HFFc6 (cell line): ENCODE data around the gene FBXL16. TPM values are rescaled to one million over a fixed set of nuclear protein-coding genes. Genes with fewer than 3 reads are reported as not detected.

Experiments
- DNase-seq: peaks from one replicate; pipeline ENCODE4 v3.0.0-alpha.2; 2018
- H3K27ac Mint-ChIP-seq: 2 replicates; pipeline ENCODE4 v1.8.0; 2020; ENCODE audit warnings: mild to moderate bottlenecking, mixed read lengths
- H3K27me3 Mint-ChIP-seq: 2 replicates; pipeline ENCODE4 v1.8.0; 2021; ENCODE audit warnings: mild to moderate bottlenecking, moderate library complexity, mixed read lengths; ENCODE audit not compliant: insufficient read depth
- H3K36me3 Mint-ChIP-seq: 2 replicates; pipeline ENCODE4 v1.8.0; 2021; ENCODE audit warnings: low read depth, mixed read lengths
- H3K4me1 Mint-ChIP-seq: 2 replicates; pipeline ENCODE4 v1.8.0; 2020; ENCODE audit warnings: low read depth, mixed read lengths
- H3K4me3 Mint-ChIP-seq: 2 replicates; pipeline ENCODE4 v1.8.0; 2020; ENCODE audit warnings: mild to moderate bottlenecking, moderate library complexity, mixed read lengths
- H3K9me3 Mint-ChIP-seq: 2 replicates; pipeline ENCODE4 v1.8.0; 2020; ENCODE audit warnings: mild to moderate bottlenecking, mixed read lengths
- total RNA-seq, 6 experiments: library from RNA; stranded (reverse); fragmentation: NEBNext Ultra II Directional; extraction: Animal tissue kit (Norgen Biotek cat#: 25700); gene quantifications; 2 replicates in 1 of 6; 3 replicates in 5 of 6; pipeline ENCODE4 v1.2.3, GENCODE V29; 2021
- TF ChIP-seq, protein P1 (sequence below): fragments of 200-600 bp; sonication (generic); IDR thresholded peaks from 2 replicates; pipeline ENCODE4 v1.5.0; 2021; ENCODE audit warnings: antibody characterized with exemption, mild to moderate bottlenecking

The FBXL16 gene
- total RNA-seq, 6 experiments from 2014 or later, result 0.05 TPM; not detected in 5

DNA sequence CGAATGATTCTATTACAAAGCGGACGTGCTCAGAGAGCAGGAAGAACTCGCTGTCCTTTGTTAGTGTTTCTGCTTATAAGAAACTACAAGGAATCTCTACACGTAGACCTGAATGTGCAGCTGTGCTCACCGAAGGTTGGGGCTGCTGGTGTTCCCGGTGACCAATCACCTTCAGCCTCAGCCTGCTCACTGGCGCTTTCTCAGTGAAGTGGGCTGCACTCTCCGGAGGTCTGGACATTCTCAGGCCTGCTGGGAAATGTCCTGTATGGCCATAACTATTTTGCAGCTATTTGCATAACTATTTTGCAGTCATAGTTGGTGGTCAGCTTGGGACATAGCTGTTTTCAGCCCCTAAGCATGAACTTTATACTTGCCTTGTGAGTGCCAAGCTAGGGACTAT is 44.9 kb upstream of the FBXL16 start:
- Mint-ChIP-seq H3K4me1 (peaks cover 6% of the 10 kb centered on the region; the same call in 1 of the 2 replicates), H3K4me3 (no peak overlapping the region), H3K27ac (no peak overlapping the region), H3K36me3 (no peaks in the 10 kb centered on the region), H3K27me3 (peaks cover 7% of the 10 kb centered on the region), H3K9me3 (no peaks in the 10 kb centered on the region)
- no peak for DNase-seq
- TF ChIP-seq, protein P1, sequence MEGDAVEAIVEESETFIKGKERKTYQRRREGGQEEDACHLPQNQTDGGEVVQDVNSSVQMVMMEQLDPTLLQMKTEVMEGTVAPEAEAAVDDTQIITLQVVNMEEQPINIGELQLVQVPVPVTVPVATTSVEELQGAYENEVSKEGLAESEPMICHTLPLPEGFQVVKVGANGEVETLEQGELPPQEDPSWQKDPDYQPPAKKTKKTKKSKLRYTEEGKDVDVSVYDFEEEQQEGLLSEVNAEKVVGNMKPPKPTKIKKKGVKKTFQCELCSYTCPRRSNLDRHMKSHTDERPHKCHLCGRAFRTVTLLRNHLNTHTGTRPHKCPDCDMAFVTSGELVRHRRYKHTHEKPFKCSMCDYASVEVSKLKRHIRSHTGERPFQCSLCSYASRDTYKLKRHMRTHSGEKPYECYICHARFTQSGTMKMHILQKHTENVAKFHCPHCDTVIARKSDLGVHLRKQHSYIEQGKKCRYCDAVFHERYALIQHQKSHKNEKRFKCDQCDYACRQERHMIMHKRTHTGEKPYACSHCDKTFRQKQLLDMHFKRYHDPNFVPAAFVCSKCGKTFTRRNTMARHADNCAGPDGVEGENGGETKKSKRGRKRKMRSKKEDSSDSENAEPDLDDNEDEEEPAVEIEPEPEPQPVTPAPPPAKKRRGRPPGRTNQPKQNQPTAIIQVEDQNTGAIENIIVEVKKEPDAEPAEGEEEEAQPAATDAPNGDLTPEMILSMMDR, result no peak

DNA sequence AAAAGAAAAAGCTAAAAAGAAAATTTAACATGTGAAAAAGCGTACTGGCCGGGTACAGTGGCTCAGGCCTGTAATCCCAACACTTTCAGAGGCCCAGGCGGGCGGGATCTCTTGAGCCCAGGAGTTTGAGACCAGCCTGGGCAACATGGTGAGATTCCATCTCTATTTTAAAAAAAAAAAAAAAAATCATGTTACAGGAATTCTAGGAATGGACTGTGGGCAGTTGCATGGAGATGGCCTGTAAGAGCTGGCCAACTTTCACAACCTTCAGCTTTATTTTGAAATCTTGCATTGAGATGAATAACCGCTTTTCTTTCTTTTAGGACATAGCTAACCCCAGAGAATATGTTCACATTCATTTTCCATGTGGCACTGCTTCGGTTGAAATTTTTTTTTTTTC is 43.4 kb upstream of the FBXL16 start:
- H3K9me3 Mint-ChIP-seq, result no peaks in the 10 kb centered on the region
- H3K4me3 Mint-ChIP-seq, result no peak overlapping the region
- TF ChIP-seq, protein P1, result no peak
- peak; percentile 75 for DNase-seq
- no peaks in the 10 kb centered on the region for H3K36me3 Mint-ChIP-seq
- peaks cover 3% of the 10 kb centered on the region for H3K27me3 Mint-ChIP-seq
- peaks cover 6% of the 10 kb centered on the region; the same call in 1 of the 2 replicates for H3K4me1 Mint-ChIP-seq
- H3K27ac Mint-ChIP-seq, result peak overlapping the region; percentile 46; the same call in 1 of the 2 replicates

DNA sequence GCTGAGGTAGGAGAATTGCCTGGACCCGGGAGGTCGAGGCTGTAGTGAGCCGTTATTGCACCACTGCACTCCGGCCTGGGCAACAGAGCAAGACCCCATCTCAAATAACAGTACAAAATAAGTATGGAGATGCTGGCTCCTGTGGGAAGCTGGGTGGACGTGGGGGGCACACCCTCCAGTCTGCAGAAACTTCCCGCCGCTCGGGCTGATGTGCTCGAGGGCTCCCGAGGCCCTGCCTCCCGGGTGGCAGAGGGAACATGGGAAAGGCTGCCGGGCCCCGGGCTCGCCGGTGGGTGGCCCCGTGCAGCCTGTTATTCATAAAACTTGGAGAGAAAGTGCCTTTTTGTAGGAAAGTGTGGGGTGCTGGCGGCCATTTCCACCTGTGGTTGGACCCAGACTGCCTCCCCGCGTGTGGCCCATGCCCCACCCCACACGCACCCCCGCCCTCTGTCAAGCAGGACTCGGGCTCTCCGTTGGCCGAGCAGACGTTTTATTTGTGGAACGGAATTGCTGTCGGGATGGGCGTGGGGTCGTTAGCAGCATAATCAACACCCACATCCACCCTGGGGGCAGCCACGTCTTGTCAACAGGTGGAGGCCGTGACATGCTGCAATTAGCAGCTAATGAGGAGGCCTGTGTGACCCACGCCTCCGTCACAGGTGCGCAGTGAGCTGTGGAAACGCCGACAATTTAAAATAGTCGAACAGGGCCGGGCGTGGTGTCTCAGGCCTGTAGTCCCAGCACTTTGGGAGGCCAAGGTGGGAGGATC is 42.6 kb upstream of the FBXL16 start:
- TF ChIP-seq, protein P1, result no peak
- Mint-ChIP-seq H3K36me3 (no peaks in the 10 kb centered on the region), H3K27me3 (peaks cover 3% of the 10 kb centered on the region), H3K4me1 (peaks cover 6% of the 10 kb centered on the region; the same call in 1 of the 2 replicates), H3K4me3 (no peak overlapping the region), H3K9me3 (no peaks in the 10 kb centered on the region), H3K27ac (no peak overlapping the region)
- DNase-seq, result no peak

DNA sequence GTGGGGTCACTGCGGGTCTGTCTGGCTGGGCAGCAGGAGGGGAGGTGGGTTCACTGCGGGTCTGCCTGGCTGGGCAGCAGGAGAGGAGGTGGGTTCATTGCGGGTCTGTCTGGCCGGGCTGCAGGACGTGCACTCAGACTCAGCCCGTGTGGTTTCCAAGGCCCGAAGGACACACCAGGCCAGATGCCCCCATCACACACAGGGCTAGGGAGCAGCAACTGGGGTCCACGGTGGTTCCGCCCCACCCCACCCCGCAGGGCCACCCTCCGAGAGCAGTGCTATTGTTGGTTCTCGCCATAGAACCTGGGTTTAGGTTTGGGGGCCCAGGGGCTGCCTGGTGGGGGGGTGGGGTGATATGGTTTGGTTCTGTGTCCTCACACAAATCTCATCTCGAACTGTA is 41.0 kb upstream of the FBXL16 start:
- H3K4me1 Mint-ChIP-seq, result peaks cover 6% of the 10 kb centered on the region; the same call in 1 of the 2 replicates
- no peak for DNase-seq
- peaks cover 5% of the 10 kb centered on the region; the same call in 1 of the 2 replicates for H3K27me3 Mint-ChIP-seq
- H3K9me3 Mint-ChIP-seq, result no peaks in the 10 kb centered on the region
- H3K27ac Mint-ChIP-seq, result no peak overlapping the region
- no peak overlapping the region for H3K4me3 Mint-ChIP-seq
- H3K36me3 Mint-ChIP-seq, result no peaks in the 10 kb centered on the region
- TF ChIP-seq, protein P1, result no peak

DNA sequence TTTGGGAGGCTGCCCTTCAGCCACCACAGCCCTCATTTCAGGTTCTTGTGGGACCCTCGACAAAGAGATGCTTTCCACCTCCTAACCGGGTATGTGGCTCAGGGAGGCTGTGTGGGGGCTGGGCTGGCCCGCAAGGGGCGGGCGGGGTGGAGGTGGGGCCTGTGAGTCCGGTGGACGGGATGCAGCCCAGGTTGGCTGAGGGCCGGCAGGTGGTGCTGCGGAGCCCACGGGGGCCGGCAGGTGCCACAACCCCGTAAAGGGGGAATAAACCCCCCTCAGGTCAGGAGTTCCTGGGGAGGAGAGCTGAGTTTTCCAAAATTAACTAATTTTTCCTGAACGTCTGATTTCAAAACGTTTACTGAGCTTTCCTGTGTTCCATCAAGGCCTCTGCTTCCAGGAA is 40.1 kb upstream of the FBXL16 start:
- Mint-ChIP-seq H3K9me3 (no peaks in the 10 kb centered on the region), H3K27me3 (peaks cover 3% of the 10 kb centered on the region; the same call in 1 of the 2 replicates), H3K4me1 (peaks cover 6% of the 10 kb centered on the region; the same call in 1 of the 2 replicates), H3K27ac (no peak overlapping the region), H3K36me3 (no peaks in the 10 kb centered on the region), H3K4me3 (no peak overlapping the region)
- DNase-seq, result no peak
- TF ChIP-seq, protein P1, result peak; percentile 65
